Calu3 (cell line): ENCODE results near the gene RNF7. TPM values are rescaled to one million over a fixed set of nuclear protein-coding genes. Genes with fewer than 3 reads are reported as not detected.
"Not testable (repeated sequence)": the region's sequence is repeated elsewhere in the genome, so short reads cannot be mapped to it uniquely, and the experiment has no call there.

Experiments
- BruUV-seq: library from RNA; stranded (reverse); fragments of 400-500 nt; replicated peaks from 2 replicates; lab custom pipeline; 2021; lab: Mats Ljungman, UMichigan
- CTCF ChIA-PET: fragments of 300-600 bp; sonication (Branson Sonifier 250); formaldehyde crosslinking; loops from one replicate; lab custom pipeline; 2022; ENCODE audit warnings: antibody characterized with exemption; lab: Charles Lee
- DNase-seq: peaks from one replicate; pipeline ENCODE4 v3.0.0; 2022
- H3K27ac Mint-ChIP-seq: one replicate; pipeline ENCODE4 v1.8.0; 2022; ENCODE audit warnings: mixed read lengths; ENCODE audit not compliant: unreplicated experiment
- H3K27me3 Mint-ChIP-seq: one replicate; pipeline ENCODE4 v1.8.0; 2022; ENCODE audit warnings: mixed read lengths; ENCODE audit not compliant: unreplicated experiment
- H3K36me3 Mint-ChIP-seq: one replicate; pipeline ENCODE4 v1.8.0; 2022; ENCODE audit warnings: mild to moderate bottlenecking, moderate library complexity, mixed read lengths; ENCODE audit not compliant: insufficient read depth, unreplicated experiment
- H3K4me1 Mint-ChIP-seq: one replicate; pipeline ENCODE4 v1.8.0; 2022; ENCODE audit warnings: mild to moderate bottlenecking, low read depth, mixed read lengths; ENCODE audit not compliant: unreplicated experiment
- H3K4me3 Mint-ChIP-seq: one replicate; pipeline ENCODE4 v1.8.0; 2022; ENCODE audit warnings: mild to moderate bottlenecking, low read depth, moderate library complexity, mixed read lengths; ENCODE audit not compliant: unreplicated experiment
- H3K9me3 Mint-ChIP-seq: one replicate; pipeline ENCODE4 v1.8.0; 2022; ENCODE audit warnings: low read depth, mixed read lengths; ENCODE audit not compliant: unreplicated experiment
- intact Hi-C: fragments of 100-400 bp; cut with micrococcal nuclease; formaldehyde crosslinking; loops from one replicate; pipeline ENCODE4 v1.10.0; 2022; ENCODE audit not compliant: unreplicated experiment
- total RNA-seq: library from RNA; stranded (reverse); gene quantifications from 2 replicates; pipeline ENCODE4 v1.2.3, GENCODE V29; 2022
- TF ChIP-seq, protein P1 (sequence below): fragments of 200-600 bp; IDR thresholded peaks from one replicate; pipeline ENCODE4 v1.8.0; 2022; ENCODE audit warnings: antibody characterized with exemption; ENCODE audit not compliant: unreplicated experiment

Gene RNF7
- total RNA-seq, 1 experiment from 2014 or later = 108 TPM

- H3K27me3 Mint-ChIP-seq = peaks cover 27% of the 10 kb centered on the region
- CTCF ChIA-PET = interaction anchor here (0.8 kb wide), 1 partner anchor 9 kb away, joined by 3 read pairs; no protein-coding TSS in a partner anchor
- H3K36me3 Mint-ChIP-seq = no peaks in the 10 kb centered on the region
- TF ChIP-seq, protein P1, sequence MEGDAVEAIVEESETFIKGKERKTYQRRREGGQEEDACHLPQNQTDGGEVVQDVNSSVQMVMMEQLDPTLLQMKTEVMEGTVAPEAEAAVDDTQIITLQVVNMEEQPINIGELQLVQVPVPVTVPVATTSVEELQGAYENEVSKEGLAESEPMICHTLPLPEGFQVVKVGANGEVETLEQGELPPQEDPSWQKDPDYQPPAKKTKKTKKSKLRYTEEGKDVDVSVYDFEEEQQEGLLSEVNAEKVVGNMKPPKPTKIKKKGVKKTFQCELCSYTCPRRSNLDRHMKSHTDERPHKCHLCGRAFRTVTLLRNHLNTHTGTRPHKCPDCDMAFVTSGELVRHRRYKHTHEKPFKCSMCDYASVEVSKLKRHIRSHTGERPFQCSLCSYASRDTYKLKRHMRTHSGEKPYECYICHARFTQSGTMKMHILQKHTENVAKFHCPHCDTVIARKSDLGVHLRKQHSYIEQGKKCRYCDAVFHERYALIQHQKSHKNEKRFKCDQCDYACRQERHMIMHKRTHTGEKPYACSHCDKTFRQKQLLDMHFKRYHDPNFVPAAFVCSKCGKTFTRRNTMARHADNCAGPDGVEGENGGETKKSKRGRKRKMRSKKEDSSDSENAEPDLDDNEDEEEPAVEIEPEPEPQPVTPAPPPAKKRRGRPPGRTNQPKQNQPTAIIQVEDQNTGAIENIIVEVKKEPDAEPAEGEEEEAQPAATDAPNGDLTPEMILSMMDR = no peak
- no peaks in the 10 kb centered on the region for H3K9me3 Mint-ChIP-seq
- no TSS peak for BruUV-seq
- no peak overlapping the region for H3K27ac Mint-ChIP-seq
- no peak for DNase-seq
- H3K4me1 Mint-ChIP-seq = no peaks in the 10 kb centered on the region
- no peak overlapping the region for H3K4me3 Mint-ChIP-seq
- intact Hi-C loops = no loop called here
These were observed 46.0 kb downstream of the RNF7 start for GRCh38 chr3:141784096-141784495.

- TF ChIP-seq, protein P1 = no peak
- no peaks in the 10 kb centered on the region for H3K9me3 Mint-ChIP-seq
- H3K36me3 Mint-ChIP-seq = no peaks in the 10 kb centered on the region
- no peak for DNase-seq
- intact Hi-C loops = no loop called here
- BruUV-seq = no TSS peak
- no peak overlapping the region for H3K4me3 Mint-ChIP-seq
- no peak overlapping the region for H3K27ac Mint-ChIP-seq
- no peaks in the 10 kb centered on the region for H3K4me1 Mint-ChIP-seq
- CTCF ChIA-PET = interaction anchor here (0.7 kb wide), 1 partner anchor 175 kb away, joined by 3 read pairs; no protein-coding TSS in a partner anchor
- H3K27me3 Mint-ChIP-seq = peaks cover 27% of the 10 kb centered on the region
These were observed 46.4 kb downstream of the RNF7 start for GRCh38 chr3:141784531-141784930.

DNA sequence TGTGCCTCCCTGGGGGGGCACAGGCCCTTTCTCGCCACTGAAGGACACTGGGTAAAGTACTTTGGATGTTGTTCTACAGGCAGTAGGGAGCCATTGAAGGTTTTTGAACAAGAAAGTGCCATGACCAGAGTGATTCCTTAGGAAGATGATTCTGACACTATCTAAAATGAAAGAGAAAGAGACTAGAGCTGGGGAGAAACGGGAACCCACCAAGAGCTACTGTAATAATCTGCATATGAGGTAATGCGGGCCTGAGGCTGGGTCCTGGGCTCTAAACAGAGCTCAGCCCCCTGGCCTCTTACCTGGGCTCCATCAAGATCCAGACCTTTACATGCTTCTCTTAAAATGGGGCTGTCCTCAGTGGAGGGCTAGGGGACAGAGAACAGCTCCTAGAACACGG is 50.1 kb downstream of the RNF7 start:
- no TSS peak for BruUV-seq
- TF ChIP-seq, protein P1 = no peak
- Mint-ChIP-seq H3K4me1 (no peaks in the 10 kb centered on the region), H3K36me3 (no peaks in the 10 kb centered on the region), H3K9me3 (no peaks in the 10 kb centered on the region), H3K27me3 (peaks cover 9% of the 10 kb centered on the region), H3K4me3 (no peak overlapping the region), H3K27ac (no peak overlapping the region)
- intact Hi-C loops = no loop called here
- no peak for DNase-seq
- CTCF ChIA-PET = no interaction called here

DNA sequence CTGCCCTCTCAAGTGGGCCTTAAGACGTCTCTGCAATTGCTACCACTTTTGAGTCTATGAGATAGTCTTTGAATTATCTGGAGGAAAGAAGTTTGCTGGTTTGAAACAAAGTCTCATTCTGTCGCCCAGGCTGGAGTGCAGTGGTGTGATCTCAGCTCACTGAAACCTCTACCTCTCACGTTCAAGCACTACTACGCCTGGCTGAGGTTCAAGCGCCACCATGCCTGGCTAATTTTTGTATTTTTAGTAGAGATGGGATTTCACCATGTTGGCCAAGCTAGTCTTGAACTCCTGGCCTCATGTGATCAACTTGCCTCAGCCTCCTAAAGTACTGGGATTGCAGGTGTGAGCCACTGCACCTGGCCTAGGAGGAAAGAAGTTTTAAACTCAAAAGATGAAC is 50.7 kb downstream of the RNF7 start:
- H3K36me3 Mint-ChIP-seq, BruUV-seq, intact Hi-C loops, H3K27ac Mint-ChIP-seq, H3K9me3 Mint-ChIP-seq, H3K4me1 Mint-ChIP-seq, H3K27me3 Mint-ChIP-seq, H3K4me3 Mint-ChIP-seq, DNase-seq: not testable (repeated sequence)
- CTCF ChIA-PET = interaction anchor here (0.6 kb wide), 1 partner anchor 33 kb away, joined by 4 read pairs; no protein-coding TSS in a partner anchor

GRCh38 chr3:141789281-141789680 is 51.2 kb downstream of the RNF7 start:
- no TSS peak for BruUV-seq
- H3K4me3 Mint-ChIP-seq = no peak overlapping the region
- H3K4me1 Mint-ChIP-seq = no peaks in the 10 kb centered on the region
- no peaks in the 10 kb centered on the region for H3K36me3 Mint-ChIP-seq
- CTCF ChIA-PET = interaction anchor here (0.7 kb wide), 2 partner anchors 14 to 178 kb away, joined by 3 to 6 read pairs; no protein-coding TSS in a partner anchor
- intact Hi-C loops = no loop called here
- DNase-seq = no peak
- no peaks in the 10 kb centered on the region for H3K9me3 Mint-ChIP-seq
- no peak overlapping the region for H3K27ac Mint-ChIP-seq
- no peaks in the 10 kb centered on the region for H3K27me3 Mint-ChIP-seq
- TF ChIP-seq, protein P1 = no peak
